SK-N-SH treated with all-trans-retinoic acid at 6 μM for 48 hours (cell line): ENCODE measurements around the gene KTI12.

Source experiments
- CREB5 ChIP-seq: fragments of 250-450 bp; sonication (Bioruptor Pico); IDR thresholded peaks from 2 replicates; pipeline ENCODE4 v1.5.1; 2020; ENCODE audit warnings: low read depth, mild to moderate bottlenecking, moderate library complexity
- CSRNP3 ChIP-seq: fragments of 250-450 bp; sonication (Bioruptor Pico); IDR thresholded peaks from 2 replicates; pipeline ENCODE4 v1.5.1; 2021; ENCODE audit warnings: mild to moderate bottlenecking, moderate library complexity
- GLIS3 ChIP-seq: fragments of 250-450 bp; sonication (Bioruptor Pico); IDR thresholded peaks from 2 replicates; pipeline ENCODE4 v1.5.0; 2020; ENCODE audit warnings: mild to moderate bottlenecking, moderate library complexity
- OSR1 ChIP-seq: fragments of 250-450 bp; sonication (Bioruptor Pico); IDR thresholded peaks from 2 replicates; pipeline ENCODE4 v1.8.0; 2022; ENCODE audit warnings: moderate library complexity, mild to moderate bottlenecking, inconsistent platforms
- PATZ1 ChIP-seq: fragments of 250-450 bp; sonication (Bioruptor Pico); IDR thresholded peaks from 2 replicates; pipeline ENCODE4 v1.8.0; 2020; ENCODE audit warnings: mild to moderate bottlenecking, moderate library complexity, borderline replicate concordance
- RARB ChIP-seq: fragments of 250-450 bp; sonication (Bioruptor Pico); IDR thresholded peaks from 2 replicates; pipeline ENCODE4 v1.8.0; 2021; ENCODE audit warnings: mild to moderate bottlenecking, moderate library complexity
- TSHZ2 ChIP-seq: fragments of 250-450 bp; sonication (Bioruptor Pico); IDR thresholded peaks from 2 replicates; pipeline ENCODE4 v1.5.0; 2020; ENCODE audit warnings: mild to moderate bottlenecking, moderate library complexity
- ZC3H10 ChIP-seq: fragments of 250-450 bp; sonication (Bioruptor Pico); IDR thresholded peaks from 2 replicates; pipeline ENCODE4 v1.5.1; 2021; ENCODE audit warnings: mild to moderate bottlenecking, moderate library complexity
- ZFP3 ChIP-seq: fragments of 250-450 bp; sonication (Bioruptor Pico); IDR thresholded peaks from 2 replicates; pipeline ENCODE4 v1.5.0; 2020; ENCODE audit warnings: mild to moderate bottlenecking, moderate library complexity
- ZFP30 ChIP-seq: fragments of 450-650 bp; formaldehyde crosslinking; IDR thresholded peaks from 2 replicates; pipeline ENCODE4 v1.5.0; 2022; ENCODE audit warnings: mild to moderate bottlenecking, moderate library complexity
- ZNF565 ChIP-seq: fragments of 450-650 bp; formaldehyde crosslinking; conservative IDR thresholded peaks from 2 replicates; pipeline ENCODE4 v1.5.0; 2020; ENCODE audit warnings: low read depth, mild to moderate bottlenecking, moderate library complexity

GRCh38 chr1:52034050-52034384, 407 bp upstream of the KTI12 start:
- no peak for TF ChIP-seq GLIS3 (CRISPR knock-in tag)
- TF ChIP-seq TSHZ2 (CRISPR knock-in tag): no peak
- TF ChIP-seq OSR1 (CRISPR knock-in tag): no peak
- TF ChIP-seq ZNF565: no peak
- no peak for TF ChIP-seq CREB5 (CRISPR knock-in tag)
- no peak for TF ChIP-seq CSRNP3 (CRISPR knock-in tag)
- TF ChIP-seq ZFP3: no peak
- no peak for TF ChIP-seq RARB (CRISPR knock-in tag)
- no peak for TF ChIP-seq PATZ1 (CRISPR knock-in tag)
- no peak for TF ChIP-seq ZC3H10 (CRISPR knock-in tag)
- no peak for TF ChIP-seq ZFP30
